ENCODE measurements around the gene MPND.

Gene MPND

GRCh38 chr19:4409123-4409933 is 66.0 kb downstream of the MPND start:
- no peak for DNase-seq

Data from DMS79 (cell line).